Brain microvascular endothelial cell (primary cell): ENCODE data around the gene ACKR2.
A peak's percentile ranks its signal among the peaks of the same experiment; 100 is the strongest.
"Not testable (repeated sequence)": the region's sequence is repeated elsewhere in the genome, so short reads cannot be mapped to it uniquely, and the experiment has no call there.

Experiments
- DNase-seq: peaks from one replicate; pipeline ENCODE4 v3.0.0-alpha.2; 2020
- H3K27ac ChIP-seq: fragments of 250-450 bp; sonication (Bioruptor Pico); 2 replicates; pipeline ENCODE4 v1.5.1; 2020; ENCODE audit warnings: mild to moderate bottlenecking, moderate library complexity
- H3K27me3 ChIP-seq: fragments of 250-450 bp; sonication (Bioruptor Pico); replicated peaks from 2 replicates; pipeline ENCODE4 v1.5.1; 2020; ENCODE audit warnings: mild to moderate bottlenecking
- H3K36me3 ChIP-seq: fragments of 250-450 bp; sonication (Bioruptor Pico); replicated peaks from 2 replicates; pipeline ENCODE4 v1.5.1; 2020; ENCODE audit warnings: mild to moderate bottlenecking
- H3K4me3 ChIP-seq: 2 replicates; pipeline ENCODE4 v1.5.1; 2011; ENCODE audit warnings: low read depth, mild to moderate bottlenecking, control low read depth, low read length, moderate library complexity
- CTCF ChIP-seq: IDR thresholded peaks from 2 replicates; pipeline ENCODE4 v1.5.1; 2011; ENCODE audit warnings: low read depth, mild to moderate bottlenecking, moderate library complexity, low read length, control low read depth, inconsistent platforms; ENCODE audit errors: missing control alignments
- in situ Hi-C: cut with HindIII; loops from 2 replicates; pipeline ENCODE4 v1.10.0; 2017; ENCODE audit warnings: low sequenced_read_pairs, low pct_ligation_motif_present

ACKR2 gene

DNA sequence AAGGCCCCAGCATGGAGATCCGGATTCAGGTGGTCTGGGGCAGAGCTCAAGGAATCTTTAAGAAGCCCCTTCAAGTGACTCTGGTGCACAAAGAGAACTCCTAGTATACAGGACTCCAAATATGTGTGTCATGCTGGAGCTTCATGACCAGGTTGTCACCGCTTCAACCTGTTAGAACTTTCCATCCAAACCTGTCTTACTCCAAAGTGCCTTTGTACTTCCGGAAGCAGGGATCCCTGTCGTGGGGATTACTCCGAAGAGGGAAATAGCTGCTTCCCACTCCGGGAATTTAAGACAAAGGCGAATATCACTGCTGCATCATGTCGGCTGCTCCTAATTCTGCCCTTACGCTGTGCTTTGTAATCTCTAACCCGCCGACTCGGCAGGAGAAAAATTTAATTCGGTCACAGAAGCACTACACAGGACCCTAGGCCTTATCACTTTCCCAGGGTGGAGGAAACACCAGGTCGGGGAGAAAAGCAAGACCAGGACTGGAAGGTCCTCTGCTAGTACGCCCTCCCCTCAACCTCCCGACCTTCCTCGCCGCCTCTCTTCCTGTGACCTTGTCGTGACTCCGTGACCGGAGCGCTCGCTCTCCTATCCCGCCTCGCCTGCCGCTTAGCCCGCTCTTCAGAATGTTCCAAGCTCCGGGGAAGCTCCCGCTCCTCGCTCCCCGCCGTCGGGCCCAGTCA, 5.7 kb upstream of the ACKR2 start:
- Histone ChIP-seq H3K4me3 (peak overlapping the region; percentile 85), H3K27ac (peak overlapping the region; percentile 43), H3K27me3 (no peaks in the 10 kb centered on the region), H3K36me3 (peaks cover 2% of the 10 kb centered on the region)
- peak; percentile 16 for DNase-seq
- no peak for TF ChIP-seq CTCF
- in situ Hi-C loops, result no loop called here

- Histone ChIP-seq H3K4me3 (peak within 1 kb of the TSS; percentile 85), H3K27me3 (no peaks in the 10 kb centered on the region), H3K36me3 (peaks cover 2% of the 10 kb centered on the region), H3K27ac (peak within 1 kb of the TSS; percentile 43)
- no peak for TF ChIP-seq CTCF
- peak; percentile 90 for DNase-seq
- in situ Hi-C loops, result no loop called here
Measured at GRCh38 chr3:42804106-42804830, 5.0 kb upstream of the ACKR2 start, which contains the start of gene HIGD1A. HIGD1A (minus strand) TSS chr3:42804490; CDS start chr3:42794253, 10,237 bp downstream.

GRCh38 chr3:42804831-42805132, 4.5 kb upstream of the ACKR2 start:
- peak overlapping the region; percentile 7 for H3K27ac ChIP-seq
- DNase-seq, result no peak
- no peak for TF ChIP-seq CTCF
- H3K4me3 ChIP-seq, result peak overlapping the region; percentile 85
- no peaks in the 10 kb centered on the region for H3K27me3 ChIP-seq
- in situ Hi-C loops, result no loop called here
- H3K36me3 ChIP-seq, result peaks cover 2% of the 10 kb centered on the region

DNA sequence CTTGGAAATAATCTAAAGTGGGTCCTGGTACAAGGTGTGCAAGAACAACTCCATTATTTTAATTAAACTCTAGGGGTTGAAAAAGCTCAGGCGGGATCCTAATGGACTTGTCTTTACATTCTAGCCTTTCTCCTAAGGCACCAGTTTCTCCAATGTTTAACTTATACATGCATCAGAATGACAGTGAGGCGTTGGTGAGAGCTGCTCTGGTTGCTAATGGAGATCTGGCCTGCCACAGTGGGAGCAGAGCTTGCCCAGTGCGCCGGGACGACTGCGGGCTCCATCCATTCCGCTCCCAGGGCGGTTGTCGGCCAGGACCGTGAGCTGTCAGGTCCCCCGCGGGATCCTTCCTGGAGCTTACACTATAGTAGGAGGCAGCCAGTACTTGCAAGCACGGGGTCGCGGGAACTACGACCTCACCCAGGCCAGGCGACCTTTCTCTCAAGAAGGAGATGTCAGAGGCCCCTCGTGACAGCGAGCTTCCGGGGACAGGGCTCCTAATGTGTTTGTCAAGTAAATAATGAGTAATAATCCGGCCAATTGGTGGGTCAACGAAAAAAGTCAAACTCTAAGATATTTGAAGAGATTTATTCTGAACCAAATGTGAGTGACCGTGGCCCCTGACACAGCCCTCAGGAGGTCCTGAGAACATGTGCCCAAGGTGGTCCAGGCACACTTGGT, 4.0 kb upstream of the ACKR2 start:
- Histone ChIP-seq H3K36me3 (peaks cover 2% of the 10 kb centered on the region), H3K27me3 (no peaks in the 10 kb centered on the region), H3K27ac (no peak overlapping the region), H3K4me3 (peak overlapping the region; percentile 85)
- DNase-seq, result no peak
- no peak for TF ChIP-seq CTCF
- in situ Hi-C loops, result no loop called here

DNA sequence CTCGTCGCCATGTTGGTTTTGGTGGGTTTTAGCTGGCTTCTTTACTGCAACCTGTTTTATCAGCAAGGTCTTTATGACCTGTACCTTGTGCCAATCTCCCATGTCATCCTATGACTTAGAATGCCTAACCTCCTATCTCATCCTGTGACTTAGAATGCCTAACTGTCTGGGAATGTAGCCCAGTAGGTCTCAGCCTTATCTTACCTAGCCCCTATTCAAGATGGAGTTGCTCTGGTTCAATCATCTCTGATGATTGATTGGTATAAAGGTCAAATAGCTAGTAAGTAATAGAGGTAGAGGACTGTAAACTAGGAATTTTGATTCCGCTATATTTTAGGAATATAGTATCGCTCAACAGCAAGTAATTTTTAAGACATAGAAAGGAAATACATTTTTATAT, 1.3 kb upstream of the ACKR2 start:
- H3K27ac ChIP-seq, result no peak overlapping the region
- H3K4me3 ChIP-seq, result no peak overlapping the region
- peaks cover under 1% of the 10 kb centered on the region for H3K36me3 ChIP-seq
- no peak for DNase-seq
- no peaks in the 10 kb centered on the region for H3K27me3 ChIP-seq
- in situ Hi-C loops, result no loop called here
- no peak for TF ChIP-seq CTCF

DNA sequence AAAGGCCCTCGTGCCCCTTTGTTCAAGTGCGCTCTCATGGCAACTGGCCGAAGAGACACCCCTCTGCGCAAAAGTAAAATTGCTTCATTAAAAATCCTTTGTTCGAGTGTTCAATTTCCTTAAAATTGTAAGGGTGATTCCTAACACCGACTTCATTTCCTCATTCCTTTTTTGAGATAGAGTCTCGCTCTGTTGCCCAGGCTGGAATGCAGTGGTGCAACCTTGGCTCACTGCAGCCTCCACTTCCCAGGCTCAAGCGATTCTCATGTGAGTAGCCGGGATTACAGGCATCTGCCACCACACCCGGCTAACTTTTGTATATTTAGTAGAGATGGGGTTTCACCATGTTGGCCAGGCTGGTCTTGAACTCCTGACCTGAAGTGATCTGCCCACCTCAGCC, 1.5 kb downstream of the ACKR2 start:
- H3K36me3 ChIP-seq, in situ Hi-C loops: not testable (repeated sequence)

GRCh38 chr3:42811118-42811883, 2.1 kb downstream of the ACKR2 start:
- H3K36me3 ChIP-seq, DNase-seq, in situ Hi-C loops, H3K27ac ChIP-seq, H3K4me3 ChIP-seq, H3K27me3 ChIP-seq: not testable (repeated sequence)

More for the DNA sequence above, 1.5 kb downstream of the ACKR2 start:
- H3K4me3 ChIP-seq, H3K27ac ChIP-seq, H3K27me3 ChIP-seq, DNase-seq: not testable (repeated sequence)
